Astrocyte of the spinal cord (primary cell): Measurements from ENCODE around the gene PTGS1.
"Not testable (repeated sequence)": the region's sequence is repeated elsewhere in the genome, so short reads cannot be mapped to it uniquely, and the experiment has no call there.

Experiments used
- DNase-seq: peaks from one replicate; pipeline ENCODE4 v3.0.0; 2011; ENCODE audit warnings: low read depth, low spot score
- H3K4me3 ChIP-seq: 2 replicates; pipeline ENCODE4 v1.5.1; 2011; ENCODE audit warnings: low read depth, mild to moderate bottlenecking, low read length, moderate library complexity
- in situ Hi-C: cut with HindIII; loops from 2 replicates; pipeline ENCODE4 v1.10.0; 2017; ENCODE audit warnings: low sequenced_read_pairs
- TF ChIP-seq, protein P1 (sequence below): IDR thresholded peaks from 2 replicates; pipeline ENCODE4 v1.5.1; 2012; ENCODE audit warnings: low read depth, mild to moderate bottlenecking, low read length, inconsistent platforms

Gene PTGS1

DNA sequence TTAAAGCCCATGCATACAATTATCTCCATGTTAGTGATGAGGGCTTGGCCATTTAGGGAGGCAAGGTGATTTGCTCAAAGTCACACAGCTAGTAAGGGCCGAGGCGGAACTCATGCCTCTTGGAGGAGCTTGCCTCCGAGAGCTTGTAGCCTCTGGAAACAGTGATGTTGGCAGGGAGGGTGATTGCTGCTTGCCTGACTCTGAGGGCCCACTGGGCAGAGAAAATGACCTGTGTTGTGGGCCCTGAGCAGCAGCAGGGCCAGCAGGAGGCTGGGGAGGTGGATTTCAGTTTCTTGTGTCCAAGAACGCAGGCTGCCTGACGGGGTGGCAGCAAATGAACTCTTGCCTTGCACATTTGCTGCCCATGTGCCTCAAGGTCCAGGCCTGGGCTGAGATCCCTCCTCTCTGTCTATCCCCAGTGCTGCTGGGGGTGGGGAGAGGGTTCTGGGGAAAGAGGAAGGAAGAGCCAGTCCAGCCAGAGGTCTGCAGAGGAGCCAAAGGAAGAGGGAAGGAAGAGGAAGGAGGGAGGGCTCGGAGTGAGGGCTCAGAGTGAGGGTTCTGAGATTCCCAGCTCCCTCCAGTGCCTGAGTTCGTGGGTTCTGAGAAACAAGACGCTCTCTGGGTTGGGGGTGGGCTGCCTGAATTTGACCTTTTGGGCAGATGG, 16.2 kb upstream of the PTGS1 start:
- TF ChIP-seq, protein P1, sequence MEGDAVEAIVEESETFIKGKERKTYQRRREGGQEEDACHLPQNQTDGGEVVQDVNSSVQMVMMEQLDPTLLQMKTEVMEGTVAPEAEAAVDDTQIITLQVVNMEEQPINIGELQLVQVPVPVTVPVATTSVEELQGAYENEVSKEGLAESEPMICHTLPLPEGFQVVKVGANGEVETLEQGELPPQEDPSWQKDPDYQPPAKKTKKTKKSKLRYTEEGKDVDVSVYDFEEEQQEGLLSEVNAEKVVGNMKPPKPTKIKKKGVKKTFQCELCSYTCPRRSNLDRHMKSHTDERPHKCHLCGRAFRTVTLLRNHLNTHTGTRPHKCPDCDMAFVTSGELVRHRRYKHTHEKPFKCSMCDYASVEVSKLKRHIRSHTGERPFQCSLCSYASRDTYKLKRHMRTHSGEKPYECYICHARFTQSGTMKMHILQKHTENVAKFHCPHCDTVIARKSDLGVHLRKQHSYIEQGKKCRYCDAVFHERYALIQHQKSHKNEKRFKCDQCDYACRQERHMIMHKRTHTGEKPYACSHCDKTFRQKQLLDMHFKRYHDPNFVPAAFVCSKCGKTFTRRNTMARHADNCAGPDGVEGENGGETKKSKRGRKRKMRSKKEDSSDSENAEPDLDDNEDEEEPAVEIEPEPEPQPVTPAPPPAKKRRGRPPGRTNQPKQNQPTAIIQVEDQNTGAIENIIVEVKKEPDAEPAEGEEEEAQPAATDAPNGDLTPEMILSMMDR: no peak
- DNase-seq: no peak
- H3K4me3 ChIP-seq: no peak overlapping the region
- in situ Hi-C loops: loop anchor here (10.0 kb wide), 1 partner anchor 230 kb away; no protein-coding TSS in a partner anchor

DNA sequence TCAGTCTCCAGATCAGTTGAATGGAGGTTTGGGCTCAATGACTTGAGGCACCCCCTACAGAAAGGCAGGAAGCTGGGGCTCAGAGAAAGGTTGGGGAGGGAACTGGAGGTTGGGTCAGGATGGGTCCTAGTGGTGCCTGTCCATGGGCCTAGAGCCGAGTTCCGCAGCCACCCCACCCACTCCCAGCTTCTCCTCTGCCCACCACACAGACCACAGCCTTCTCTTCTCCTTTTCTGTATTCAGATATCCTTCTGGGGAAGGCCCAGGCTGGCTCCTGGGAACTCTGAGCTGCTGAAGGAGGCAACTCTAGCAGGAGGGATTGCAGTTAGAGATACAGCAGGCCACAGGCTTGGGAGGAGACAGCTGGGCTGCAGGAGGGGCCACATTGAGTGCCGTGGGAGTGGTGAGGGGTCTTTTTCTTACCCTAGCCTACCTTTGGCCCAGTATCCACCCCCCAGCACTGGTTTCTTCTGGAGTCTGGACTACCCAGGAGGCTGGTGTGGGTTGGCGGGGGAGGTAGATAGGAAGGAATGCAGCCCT, 15.4 kb upstream of the PTGS1 start:
- no peak for DNase-seq
- TF ChIP-seq, protein P1: no peak
- in situ Hi-C loops: loop anchor here (10.0 kb wide), 1 partner anchor 231 kb away; no protein-coding TSS in a partner anchor
- no peak overlapping the region for H3K4me3 ChIP-seq

DNA sequence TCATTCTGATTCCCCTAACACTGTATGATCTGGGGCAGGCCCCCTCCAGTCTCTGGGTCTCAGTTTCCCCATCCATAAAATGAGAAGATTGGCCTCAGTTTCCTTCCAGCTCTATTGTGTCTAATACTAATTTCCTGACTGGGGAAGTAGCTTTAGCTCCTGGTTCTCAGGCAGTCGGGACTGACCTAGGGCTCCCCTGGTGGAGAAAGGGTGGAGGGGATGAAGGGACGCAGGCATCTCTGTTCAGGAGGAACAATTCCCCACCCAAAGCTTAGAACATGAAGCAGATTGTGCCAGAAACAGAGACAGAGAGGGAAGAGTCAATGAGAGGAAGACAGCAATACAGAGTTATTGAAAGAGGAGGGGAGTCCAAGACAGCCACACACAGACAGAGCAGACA, 14.2 kb upstream of the PTGS1 start:
- H3K4me3 ChIP-seq: no peak overlapping the region
- DNase-seq: no peak
- TF ChIP-seq, protein P1: peak; percentile 49
- in situ Hi-C loops: loop anchor here (10.0 kb wide), 1 partner anchor 232 kb away; no protein-coding TSS in a partner anchor

DNA sequence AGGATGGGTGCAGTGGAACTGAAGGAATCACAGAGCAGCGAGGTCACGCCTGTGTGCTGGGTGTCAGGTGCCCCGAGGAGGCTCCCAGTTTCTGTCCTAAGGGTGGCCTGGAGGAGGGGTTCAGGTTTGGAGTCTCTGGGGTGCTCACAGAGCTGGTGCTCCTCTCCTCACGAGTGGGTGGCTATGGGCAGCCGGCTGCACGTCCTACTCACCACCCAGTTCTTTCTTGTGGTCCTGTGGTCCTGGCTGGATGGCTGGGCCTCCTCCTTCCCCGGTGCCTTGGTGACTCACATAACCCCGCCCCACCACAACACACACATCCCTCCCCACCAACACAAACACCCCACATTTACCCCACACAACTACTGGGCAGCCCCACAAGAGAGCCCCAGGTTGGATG, 9.9 kb upstream of the PTGS1 start:
- no peak for DNase-seq

DNA sequence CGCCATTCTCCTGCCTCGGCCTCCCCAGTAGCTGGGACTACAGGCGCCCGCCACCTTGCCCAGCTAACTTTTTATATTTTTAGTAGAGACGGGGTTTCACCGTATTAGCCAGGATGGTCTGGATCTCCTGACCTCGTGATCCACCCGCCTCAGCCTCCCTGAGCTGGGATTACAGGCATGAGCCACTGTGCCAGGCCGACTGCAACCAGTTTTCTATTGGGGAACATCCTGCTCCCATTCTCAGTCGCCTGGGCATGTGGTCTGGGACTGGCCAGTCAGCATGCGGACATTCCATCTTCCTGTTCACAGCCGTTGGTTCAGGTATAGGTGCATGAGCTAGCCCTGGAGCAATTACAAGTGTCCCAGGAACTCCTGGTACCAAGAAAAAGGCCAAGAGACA, 7.7 kb upstream of the PTGS1 start:
- in situ Hi-C loops, DNase-seq, H3K4me3 ChIP-seq: not testable (repeated sequence)

More for the DNA sequence above, 9.9 kb upstream of the PTGS1 start:
- in situ Hi-C loops: no loop called here
- no peak overlapping the region for H3K4me3 ChIP-seq
- TF ChIP-seq, protein P1: no peak

DNA sequence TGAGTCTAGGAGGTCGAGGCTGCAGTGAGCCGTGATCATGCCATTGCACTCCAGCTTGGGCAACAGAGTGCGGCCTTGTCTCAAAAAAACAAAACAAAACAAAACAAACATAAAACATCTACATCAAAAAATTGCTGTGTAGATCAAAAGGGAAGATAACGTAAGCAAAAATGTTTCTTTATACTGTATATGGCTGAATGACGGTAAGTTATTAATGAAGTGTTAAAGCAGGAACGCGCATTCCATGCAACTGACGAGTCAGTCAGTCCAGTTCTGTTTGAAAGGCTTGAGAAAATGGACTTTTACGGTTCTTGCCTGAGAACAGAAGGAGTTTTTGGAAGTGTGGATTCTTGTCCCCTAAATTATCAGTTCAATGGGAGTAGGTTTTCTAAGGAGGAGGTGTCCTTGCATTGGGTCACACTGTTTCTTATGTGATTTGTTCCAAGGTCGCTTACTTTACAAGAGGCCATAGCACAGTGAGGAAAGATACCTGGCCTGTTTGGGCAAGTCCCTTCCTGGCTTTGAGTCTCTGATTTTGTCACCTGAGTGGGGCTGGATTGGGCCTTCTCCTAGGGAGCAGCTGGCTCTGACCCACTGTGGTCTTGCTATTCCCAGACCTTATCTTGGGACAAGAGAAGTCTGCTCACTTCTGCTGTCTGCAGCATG, 6.6 kb upstream of the PTGS1 start:
- TF ChIP-seq, protein P1: no peak
- in situ Hi-C loops: no loop called here
- no peak for DNase-seq
- H3K4me3 ChIP-seq: no peak overlapping the region

DNA sequence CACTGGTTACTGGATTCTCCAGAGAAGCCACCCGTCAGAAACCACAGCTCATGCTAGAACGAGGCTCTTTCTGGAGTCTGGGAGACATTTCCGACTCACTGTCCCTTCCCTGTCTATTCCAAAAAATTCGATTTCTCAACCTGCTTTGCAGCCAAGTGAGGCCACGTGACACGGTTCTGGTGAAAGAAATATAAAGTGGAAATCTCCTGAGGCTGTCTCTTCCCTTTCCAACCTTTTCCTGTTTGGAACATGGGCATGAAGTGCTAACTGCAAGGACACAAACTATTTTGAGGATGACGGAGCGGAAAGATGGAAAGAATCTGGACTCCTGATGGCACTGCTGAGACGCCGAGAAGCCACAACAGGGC, 6.1 kb upstream of the PTGS1 start:
- TF ChIP-seq, protein P1: no peak
- no peak for DNase-seq

More for the DNA sequence above, 6.1 kb upstream of the PTGS1 start:
- no peak overlapping the region for H3K4me3 ChIP-seq
- in situ Hi-C loops: no loop called here
